DMS153 (cell line): Measurements from ENCODE around the gene CPD.
"Not testable (repeated sequence)": the region's sequence is repeated elsewhere in the genome, so short reads cannot be mapped to it uniquely, and the experiment has no call there.

ENCODE experiments used
- DNase-seq: peaks from one replicate; lab custom pipeline; 2025; lab: John Stamatoyannopoulos, UW

The CPD gene

DNA sequence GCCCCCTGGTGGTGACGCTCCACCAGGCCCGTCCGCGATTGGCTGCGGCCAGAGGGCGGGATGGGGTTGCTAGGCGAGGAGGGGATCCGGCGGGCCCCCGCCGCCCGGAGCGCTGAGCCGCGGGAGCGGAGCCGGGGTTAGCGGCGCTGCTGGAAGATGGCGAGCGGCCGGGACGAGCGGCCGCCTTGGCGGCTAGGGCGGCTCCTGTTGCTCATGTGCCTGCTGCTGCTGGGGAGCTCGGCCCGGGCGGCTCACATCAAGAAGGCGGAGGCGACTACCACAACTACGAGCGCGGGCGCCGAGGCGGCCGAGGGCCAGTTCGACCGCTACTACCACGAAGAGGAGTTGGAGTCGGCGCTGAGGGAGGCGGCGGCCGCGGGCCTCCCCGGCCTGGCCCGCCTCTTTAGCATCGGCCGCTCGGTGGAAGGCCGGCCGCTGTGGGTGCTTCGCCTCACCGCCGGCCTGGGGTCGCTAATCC is at the start of gene CPD:
TSS of gene CPD (plus strand) at position 103 of the 478 bp plus-strand sequence. CDS start at position 157, 54 bp downstream.
- DNase-seq: peak; percentile 82

DNA sequence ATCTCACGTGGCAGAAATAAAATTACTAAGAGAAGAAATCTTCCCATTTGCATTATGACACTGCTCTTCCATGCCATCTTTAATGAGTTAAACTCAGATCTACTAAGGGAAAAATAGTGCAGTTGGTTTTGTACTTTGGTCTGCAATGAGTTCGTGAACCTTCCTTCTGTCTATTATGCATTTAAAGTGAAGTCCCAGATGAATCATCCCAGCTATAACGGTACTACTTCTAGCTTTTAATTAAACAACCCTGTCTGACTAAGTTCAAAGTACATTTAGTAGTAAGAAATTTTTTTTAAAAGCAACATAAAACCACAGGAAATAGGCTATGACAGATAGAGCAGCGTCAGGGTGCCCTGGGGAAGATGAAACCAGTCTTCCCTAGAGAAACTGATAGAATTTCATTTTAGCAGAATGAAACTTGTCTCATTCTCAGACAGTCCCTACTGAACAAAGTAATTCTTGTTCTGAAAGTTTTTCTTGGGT is 46.6 kb upstream of the CPD start:
- no peak for DNase-seq

DNA sequence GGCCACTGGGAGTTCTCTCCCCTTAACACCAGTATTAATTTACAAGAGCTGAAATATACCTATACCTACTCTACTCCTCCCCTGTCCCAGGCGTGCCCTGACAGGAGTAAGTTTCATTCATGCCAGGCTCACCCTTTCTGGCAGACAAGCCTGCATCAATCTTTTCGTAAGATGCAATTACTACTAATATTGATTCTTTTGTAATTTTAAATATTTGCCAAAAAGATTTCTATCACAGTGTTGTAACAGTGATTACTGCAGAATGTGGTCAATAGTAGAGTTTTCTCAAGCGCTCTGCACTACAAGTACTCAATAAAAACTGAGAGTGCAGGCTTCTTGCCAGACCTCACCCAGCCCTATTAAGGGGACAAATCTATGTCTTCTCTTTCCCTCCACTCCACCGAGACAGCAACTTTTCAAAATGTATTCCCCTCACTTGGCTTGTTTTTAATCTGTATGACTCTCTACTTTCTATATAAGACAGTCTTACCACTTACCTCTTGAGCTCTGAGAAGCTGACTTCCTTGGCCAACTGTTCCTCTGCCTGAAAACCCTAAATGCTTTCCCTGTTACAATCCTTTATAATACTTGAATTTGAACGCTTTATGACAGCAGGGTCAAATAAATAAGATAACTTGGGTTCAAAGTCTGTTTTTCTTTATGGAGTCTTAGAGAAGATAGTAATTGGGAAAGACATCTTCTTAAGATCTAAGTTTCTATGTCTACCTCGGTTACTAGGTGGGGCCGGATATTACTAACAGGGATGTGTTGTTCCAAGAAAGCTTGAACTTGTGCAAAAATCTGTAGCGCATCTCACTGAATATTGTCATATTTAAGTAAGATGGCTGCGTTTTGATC is 45.0 kb upstream of the CPD start, which contains the start of gene TMIGD1:
TSS of gene TMIGD1 (minus strand) at position 555 of the 858 bp plus-strand sequence. CDS start 1,924 bp downstream, outside the sequence.
- DNase-seq: no peak

DNA sequence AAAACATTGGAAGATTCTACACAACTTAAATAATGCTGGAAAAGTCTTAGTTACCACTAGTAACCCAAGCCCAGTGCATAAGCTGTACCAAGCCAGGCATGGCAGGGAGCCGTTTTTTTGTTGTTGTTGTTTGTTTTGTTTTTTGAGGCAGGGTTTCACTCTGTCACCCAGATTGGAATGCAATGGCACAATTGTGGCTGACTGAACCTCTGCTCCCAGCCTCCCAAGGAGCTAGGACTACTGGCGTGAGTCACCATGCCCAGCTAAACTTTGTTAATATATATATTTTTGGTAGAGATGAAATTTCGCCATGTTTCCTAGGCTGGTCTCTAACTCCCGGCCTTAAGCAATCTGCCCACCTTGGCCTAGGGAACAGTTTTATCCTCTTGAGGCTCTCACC is 44.3 kb upstream of the CPD start:
- DNase-seq: no peak

DNA sequence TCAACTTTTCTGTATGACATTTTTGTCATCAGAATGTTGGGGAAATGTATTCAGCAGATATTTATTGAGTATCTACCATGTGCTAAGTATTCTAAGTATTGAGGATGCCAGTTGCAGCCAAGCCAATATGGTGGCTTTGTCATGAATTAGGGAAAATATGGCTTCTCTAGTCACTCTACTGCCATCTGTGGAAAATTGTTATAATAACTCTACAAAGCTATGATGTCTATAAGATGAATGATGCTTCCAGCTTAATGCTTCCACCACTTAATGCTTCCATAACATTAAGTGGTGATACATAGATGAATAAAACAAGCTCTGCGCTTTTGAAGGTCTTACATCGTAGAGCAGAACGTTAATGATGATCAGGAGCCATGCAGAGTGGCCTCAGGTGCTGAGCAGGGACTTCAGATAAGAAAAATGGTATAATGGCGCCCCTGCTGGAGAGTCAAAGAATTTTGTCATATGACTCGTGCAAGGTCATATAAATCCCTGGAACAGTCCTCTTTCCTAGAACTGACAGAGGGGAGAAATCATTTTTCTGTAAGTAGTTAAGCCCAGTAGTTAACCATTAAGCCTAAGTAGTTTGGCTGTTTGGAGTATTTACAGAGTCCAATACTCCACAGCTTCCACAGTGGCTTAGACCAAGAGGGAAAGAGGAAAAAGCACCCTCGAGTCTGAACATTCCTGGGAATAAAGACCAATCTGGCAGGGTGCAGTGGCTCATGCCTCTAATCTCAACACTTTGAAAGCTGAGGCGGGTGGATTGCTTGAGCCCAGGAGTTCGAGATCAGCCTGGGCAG is 42.2 kb upstream of the CPD start:
- DNase-seq: peak; percentile 69

DNA sequence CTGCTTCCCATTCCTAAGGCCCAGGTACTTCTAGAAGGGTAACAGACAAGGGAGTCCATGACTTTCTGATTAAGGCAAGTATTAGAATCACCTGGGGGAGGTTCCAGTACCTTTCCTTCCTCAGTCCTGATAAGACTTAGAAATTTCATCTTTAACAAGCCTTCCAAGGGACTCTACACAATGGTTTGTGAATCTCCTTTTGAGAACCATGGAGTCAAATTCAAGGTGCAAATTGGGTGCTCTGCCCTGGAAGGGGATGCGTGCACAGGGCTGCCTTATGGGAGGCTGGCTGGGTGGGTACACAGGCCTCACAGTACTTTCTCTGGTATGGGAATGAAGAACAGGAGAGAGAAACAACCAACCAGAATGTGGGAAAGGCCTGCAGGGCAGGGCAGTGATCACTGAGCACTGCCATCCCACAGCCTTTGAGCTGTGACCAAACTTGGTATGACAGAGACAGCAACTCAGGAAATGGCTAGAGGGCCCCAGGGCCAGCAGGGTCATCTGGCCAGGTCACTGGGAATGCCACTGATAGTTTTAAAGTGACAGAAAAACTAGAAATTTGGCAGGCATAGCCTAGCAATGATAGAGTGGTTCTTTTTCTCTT is 41.2 kb upstream of the CPD start:
- no peak for DNase-seq

DNA sequence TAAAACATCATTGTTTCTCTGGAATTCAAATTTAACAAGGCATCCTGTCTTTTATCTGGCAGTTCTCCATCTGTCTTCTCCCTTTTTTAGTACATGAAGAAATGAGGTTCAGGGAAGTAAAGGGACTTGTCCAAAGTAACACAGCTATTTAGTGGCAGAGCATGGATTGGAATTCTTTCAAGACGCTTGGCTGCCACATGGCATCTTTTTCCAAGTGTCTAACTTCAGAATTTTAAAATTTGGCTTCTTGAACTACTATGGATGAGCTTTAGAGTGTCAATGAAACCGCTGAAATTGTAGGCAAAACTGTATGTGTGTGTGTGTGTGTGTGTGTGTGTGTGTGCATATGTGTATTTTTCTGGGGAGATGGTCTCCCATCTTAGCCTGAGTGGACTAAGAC is 39.6 kb upstream of the CPD start:
- no peak for DNase-seq

DNA sequence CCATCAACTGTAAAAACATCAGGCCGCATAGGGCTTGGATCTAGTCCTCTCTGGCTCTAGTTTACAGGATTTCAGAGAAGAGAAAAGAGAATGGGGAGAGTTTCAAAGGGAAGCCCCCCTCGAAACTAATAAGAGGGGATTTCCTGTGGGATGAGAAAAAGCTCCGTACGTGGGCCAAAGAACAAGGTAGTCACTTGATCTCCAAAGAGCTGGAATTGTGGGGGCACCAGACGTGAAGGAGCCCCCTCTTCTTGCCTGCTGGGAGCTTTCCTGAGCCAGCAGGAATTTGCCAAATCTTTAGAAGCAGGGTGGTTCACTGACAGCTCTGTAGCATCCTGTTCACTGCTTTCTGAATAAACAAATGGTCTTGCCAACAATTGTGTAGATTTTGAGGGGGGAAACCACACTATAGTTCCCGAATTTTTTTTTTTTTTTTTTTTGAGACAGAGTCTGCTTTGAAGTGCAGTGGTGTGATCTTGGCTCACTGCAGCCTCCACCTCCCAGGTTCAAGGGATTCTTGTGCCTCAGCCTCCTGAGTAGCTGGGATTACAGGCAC is 37.8 kb upstream of the CPD start:
- DNase-seq: no peak

DNA sequence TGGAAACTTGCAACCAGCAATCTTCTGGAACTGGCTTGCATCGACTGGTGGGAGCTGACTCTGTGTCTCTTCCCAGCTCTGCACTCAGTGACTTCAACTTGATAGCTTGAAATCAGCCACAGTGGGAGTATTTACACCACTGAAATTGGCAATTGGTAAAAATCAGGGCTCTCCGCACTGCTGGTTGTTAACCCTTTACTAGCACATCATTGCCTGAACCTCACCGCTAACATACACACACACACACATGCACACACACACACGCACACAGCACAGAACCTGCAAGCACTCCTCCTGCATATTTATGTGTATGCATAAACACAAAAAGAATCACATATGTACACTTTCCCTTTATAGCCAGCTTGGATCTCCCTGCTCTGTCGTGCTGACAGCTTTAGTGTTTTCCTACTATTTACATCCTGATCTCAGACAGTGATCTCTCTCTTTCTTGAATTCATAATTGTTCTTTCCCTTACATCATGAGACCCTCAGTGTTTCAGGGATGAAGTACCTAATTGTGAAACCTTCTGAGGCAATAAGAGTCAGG is 37.0 kb upstream of the CPD start:
- DNase-seq: no peak

DNA sequence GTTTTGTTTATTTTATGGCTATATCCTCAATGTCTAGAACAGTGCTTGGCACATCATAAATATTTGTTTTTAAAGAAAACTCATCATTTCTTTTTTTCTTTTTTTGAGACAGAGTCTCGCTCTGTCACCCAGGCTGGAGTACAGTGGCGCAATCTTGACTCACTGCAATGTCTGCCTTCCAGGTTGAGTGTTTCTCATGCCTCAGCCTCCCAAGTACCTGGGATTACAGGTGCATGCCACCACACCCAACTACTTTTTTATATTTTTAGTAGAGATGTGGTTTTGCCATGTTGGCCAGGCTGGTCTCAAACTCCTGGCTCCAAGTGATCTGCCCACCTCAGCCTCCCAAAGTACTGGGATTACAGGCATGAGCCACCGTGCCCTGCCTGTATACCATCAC is 35.5 kb upstream of the CPD start:
- DNase-seq: not testable (repeated sequence)

DNA sequence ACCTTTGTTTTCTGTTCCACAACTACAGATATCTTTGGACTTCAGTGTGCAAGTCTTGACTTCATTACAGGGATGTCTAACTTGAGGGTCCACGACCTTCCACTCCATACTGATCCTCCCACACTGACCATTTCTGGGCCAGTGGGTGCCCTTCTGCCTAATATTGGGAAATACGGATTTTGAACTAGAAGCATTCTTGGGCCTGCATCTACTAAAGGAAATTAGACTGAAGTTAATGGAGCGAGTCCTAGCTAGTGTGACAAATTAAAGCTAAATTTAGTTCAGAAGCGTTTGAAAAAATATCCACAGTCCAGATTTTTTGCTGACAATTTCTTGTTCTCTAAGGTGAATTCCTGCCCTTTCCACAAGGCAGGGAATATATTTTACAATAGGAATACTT is 34.9 kb upstream of the CPD start:
- no peak for DNase-seq

DNA sequence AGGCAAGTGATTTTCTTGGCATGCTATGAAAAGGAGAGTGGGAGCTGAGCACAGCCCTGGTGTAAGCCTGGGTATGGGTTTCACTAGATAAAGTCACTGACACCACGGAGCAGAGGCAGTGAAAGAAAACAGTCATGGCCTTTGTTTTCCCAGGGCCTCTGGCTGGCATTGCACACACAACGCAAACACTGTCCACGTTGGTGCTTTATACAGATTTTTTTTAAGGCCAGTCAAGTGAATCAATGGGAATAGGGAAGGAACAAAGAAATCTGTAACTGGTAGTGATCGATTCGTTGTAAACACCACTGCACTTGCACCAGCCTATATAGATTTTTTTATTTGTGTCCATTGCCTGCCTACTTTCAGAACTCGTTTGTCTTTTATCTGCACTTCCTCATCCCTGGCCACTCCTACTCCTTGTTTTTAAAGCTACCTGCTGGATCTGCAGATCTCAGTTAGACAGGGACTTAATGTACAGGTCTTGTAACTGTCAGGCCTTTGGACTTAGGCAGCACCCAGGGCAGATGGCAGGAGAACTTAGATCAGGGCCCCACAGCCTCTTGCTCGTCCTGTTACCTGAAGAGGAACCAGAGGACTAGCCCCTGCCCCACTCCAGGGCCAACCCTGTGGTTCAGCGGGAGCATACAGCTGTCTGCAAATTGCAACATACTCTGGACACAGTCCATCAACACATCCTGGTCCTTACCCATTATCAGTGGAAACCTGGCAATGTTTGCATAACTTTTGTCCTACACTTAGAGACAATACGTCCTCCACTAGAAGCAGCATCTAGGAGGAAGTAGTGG is 34.2 kb upstream of the CPD start:
- DNase-seq: peak; percentile 97

DNA sequence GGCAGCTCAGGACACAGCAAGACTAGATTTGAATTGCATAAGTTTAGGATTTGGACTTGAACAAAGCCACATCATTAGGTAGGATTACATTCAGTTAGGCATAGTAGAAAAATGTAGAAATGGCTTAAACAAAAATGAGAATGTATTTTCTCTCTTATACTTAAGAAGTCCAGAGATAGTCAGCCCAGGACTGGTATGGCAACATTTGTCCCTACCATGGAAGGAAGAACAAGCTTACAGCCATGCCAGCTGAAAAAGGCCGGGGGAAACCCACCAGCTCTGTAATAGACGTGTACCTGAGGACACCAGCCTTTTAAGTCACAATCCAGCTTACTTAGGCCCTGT is 33.7 kb upstream of the CPD start:
- no peak for DNase-seq

DNA sequence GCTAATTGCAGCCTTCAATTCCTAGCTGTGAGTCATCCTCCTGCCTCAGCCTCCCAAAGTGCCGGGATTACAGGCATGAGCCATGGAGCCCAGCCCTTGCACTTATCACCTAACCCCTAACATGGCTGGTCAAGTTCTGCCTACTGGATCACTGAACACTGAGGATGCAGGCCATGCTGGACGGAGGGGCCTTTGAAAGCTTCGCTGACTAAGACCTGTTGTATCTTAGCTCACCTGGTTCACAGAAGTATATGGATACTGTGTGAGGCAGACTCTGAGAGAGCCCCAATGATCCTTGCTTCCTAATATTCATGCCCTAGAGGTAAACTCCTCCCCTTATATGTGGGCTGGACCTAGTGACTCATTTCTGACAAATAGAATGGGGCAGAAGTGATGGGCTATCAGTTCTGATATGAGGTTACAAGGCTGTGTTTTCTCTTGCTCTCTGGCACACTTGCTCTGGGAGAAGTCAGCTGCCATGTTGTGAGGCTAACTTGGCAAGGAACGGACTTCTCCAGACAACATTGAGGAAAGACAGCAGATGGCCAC is 33.1 kb upstream of the CPD start:
- no peak for DNase-seq

DNA sequence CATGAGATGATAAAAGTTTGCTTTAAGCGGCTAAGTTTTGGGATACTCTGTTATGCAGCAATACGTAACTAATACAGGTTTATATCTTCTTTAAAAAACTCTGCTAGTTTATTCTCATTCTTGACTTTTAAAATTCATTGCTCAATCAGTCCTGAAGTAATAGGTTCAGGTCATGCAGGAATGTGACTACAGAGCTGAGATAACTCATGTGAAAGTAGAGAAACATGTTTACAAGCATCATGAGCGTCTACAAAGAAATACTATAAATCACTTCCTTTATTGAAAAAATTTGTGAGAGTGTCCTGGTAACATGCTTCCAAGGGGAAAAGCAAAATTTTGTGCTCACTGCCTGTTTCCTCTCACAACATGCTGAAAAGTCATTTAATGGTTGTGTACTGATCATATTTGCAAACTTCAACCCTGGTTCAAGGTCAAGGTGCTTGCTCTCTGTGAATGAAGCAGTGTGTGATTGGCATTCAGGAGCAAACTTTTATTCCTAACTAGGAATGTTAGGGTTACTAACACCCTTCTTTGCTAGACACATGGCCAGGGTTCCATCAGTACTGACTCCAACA is 32.4 kb upstream of the CPD start:
- no peak for DNase-seq

DNA sequence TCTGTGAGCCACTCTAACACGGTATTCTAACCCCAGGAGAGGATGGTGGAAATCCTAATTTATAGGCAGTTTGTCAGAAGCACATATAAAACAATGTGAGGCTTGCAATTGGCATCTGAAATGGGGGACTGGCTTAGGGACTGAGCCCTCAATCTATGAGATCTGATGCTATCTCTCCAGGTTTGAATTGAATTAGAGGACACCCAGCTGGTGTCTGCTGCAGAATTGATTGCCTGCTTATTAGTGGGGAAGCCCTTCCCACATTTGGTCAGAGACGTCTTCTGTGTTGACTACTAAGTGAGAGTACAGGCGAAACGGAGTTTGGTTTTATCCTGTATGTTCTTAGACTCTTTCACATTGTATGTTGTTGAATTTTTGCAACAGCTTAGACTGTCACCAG is 31.2 kb upstream of the CPD start:
- peak; percentile 13 for DNase-seq

DNA sequence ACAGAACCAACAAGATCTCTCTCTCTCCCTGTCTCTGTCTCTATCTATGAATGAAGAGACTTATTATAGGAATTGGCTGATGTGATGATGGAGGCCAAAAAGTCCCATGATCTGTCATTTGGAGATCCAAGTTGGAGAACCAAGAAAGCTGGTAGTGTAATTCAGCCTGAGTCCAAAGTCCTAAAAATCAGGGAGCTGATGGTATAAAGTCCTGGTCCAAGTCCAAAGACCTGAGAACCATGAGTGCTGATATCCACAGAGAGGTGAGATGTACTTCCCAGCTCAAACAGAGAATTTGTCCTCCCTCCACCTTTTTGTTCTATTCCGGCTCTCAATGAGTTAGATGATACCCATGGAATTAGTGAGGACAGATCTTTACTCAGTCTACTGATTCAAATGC is 29.5 kb upstream of the CPD start:
- DNase-seq: no peak

DNA sequence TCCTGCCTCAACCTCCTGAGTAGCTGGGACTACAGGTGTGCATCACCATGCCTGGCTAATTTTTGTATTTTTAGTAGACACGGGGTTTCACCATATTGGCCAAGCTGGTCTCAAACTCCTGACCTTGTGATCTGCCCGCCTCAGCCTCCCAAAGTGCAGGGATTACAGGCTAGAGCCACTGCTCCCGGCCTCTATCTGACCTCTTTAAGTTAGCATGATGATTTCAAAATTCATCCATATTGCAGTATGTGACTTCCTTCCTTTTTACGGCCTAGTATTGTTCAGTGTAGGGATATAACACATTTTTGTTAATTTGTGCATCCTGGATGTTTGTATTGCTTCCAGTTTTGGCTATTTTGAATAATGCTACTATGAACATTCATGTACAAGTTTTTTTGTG is 27.5 kb upstream of the CPD start:
- DNase-seq: not testable (repeated sequence)

DNA sequence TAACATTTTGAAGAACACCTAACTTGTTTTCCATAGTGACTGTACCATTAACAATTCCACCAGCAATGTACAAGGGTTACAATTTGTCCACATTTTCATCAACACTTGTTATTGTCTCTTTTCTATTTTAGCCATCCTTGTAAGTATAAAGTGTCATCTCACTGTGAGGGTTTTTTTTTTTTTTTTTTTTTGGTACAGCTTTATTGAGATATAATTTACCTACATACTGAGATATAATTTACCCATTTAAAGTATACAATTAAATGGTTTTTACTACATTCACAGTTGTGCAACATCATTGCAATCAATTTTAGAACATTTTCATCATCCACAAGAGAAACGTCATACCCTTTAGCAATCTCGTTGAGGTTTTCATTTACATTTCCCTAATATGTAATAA is 27.0 kb upstream of the CPD start:
- no peak for DNase-seq

DNA sequence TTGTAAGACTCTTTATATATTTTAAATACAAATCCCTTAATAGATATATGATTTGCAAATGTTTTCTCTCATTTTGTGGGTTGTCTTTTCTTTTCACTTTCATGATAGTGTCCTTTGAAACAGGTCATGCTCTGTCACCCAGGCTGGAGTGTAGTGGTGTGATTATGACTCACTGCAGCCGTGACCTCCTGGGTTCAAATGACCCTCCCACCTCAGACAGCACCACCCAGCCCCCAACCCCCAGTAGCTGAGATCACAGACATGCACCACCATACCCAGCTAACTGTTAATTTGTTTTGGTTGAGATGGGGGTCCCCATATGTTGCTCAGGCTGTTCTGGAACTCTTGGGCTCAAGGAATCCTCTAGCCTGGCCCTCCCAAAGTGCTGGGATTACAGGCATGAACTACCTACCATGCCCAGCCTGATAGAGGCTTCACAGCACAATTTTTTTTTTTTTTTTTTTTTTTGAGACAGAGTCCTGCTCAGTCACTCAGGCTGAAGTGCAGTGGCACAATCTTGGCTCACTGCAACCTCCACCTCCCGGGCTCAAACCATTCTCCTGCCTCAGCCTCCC is 26.4 kb upstream of the CPD start:
- no peak for DNase-seq
